ENCODE measurements around the gene ATP1A4.
"Not testable (repeated sequence)": the region's sequence is repeated elsewhere in the genome, so short reads cannot be mapped to it uniquely, and the experiment has no call there.

Gene ATP1A4

GRCh38 chr1:160151303-160151702, at the start of gene ATP1A4:
Gene ATP1A4, plus strand, starts transcription at chr1:160151603. Its CDS starts 438 bp downstream, at chr1:160152041.
- DNase-seq = no peak

- no peak for DNase-seq
These were observed 49.5 kb upstream of the ATP1A4 start for GRCh38 chr1:160101717-160102522.

GRCh38 chr1:160103658-160104408, 47.6 kb upstream of the ATP1A4 start:
- no peak for DNase-seq

- no peak for DNase-seq
These were observed 46.9 kb upstream of the ATP1A4 start for GRCh38 chr1:160104486-160104885.

GRCh38 chr1:160105155-160105554, 46.2 kb upstream of the ATP1A4 start:
- no peak for DNase-seq

- DNase-seq = no peak
These were observed 43.9 kb upstream of the ATP1A4 start for GRCh38 chr1:160107512-160107911.

- peak; percentile 67 for DNase-seq
These were observed 42.3 kb upstream of the ATP1A4 start for GRCh38 chr1:160108888-160109662.

GRCh38 chr1:160109686-160110085, 41.7 kb upstream of the ATP1A4 start:
- no peak for DNase-seq

- not testable (repeated sequence) for DNase-seq
These were observed 39.9 kb upstream of the ATP1A4 start for GRCh38 chr1:160111462-160111861.

GRCh38 chr1:160112357-160112756, 39.0 kb upstream of the ATP1A4 start:
- DNase-seq = no peak

GRCh38 chr1:160113407-160113806, 38.0 kb upstream of the ATP1A4 start:
- no peak for DNase-seq

- no peak for DNase-seq
These were observed 37.3 kb upstream of the ATP1A4 start for GRCh38 chr1:160114085-160114484.

GRCh38 chr1:160115545-160116282, 35.7 kb upstream of the ATP1A4 start, which contains the start of gene ATP1A2:
Gene ATP1A2, plus strand, starts transcription at chr1:160115759. Its CDS starts 103 bp downstream, at chr1:160115862.
- DNase-seq = no peak

GRCh38 chr1:160116283-160117147, 34.9 kb upstream of the ATP1A4 start:
- no peak for DNase-seq

- DNase-seq = no peak
These were observed 34.1 kb upstream of the ATP1A4 start for GRCh38 chr1:160117300-160117699.

- no peak for DNase-seq
These were observed 33.7 kb upstream of the ATP1A4 start for GRCh38 chr1:160117709-160118183.

GRCh38 chr1:160118928-160119327, 32.5 kb upstream of the ATP1A4 start:
- no peak for DNase-seq

GRCh38 chr1:160120797-160121196, 30.6 kb upstream of the ATP1A4 start:
- DNase-seq = no peak

GRCh38 chr1:160121388-160121787, 30.0 kb upstream of the ATP1A4 start:
- no peak for DNase-seq

GRCh38 chr1:160122978-160123495, 28.4 kb upstream of the ATP1A4 start:
- no peak for DNase-seq

- no peak for DNase-seq
These were observed 27.7 kb upstream of the ATP1A4 start for GRCh38 chr1:160123726-160124125.
